ELR (cell line): Measurements from ENCODE around the gene UNC5B.
"Not testable (repeated sequence)": the region's sequence is repeated elsewhere in the genome, so short reads cannot be mapped to it uniquely, and the experiment has no call there.

Experiments
- DNase-seq: peaks from one replicate; pipeline ENCODE4 v3.0.0-alpha.2; 2015; ENCODE audit warnings: low read depth

Gene UNC5B

DNA sequence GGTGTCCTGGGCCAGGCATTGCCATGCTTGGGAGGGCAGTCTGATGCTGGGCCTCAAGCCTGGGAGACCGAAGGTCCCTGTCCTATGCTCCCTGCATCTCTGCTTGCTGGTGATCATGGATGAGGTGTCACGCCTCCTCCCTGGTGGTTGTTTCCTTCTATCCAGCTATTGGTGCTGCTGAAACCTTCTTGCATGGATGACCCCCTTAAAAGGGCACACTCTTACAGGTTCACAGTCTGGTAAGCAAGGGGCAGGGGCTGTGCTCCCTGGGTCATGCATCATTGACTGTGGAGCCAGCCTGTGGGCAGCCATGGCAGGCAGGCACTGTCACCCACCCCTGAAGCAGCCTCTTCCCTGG lies 69.9 kb downstream of the UNC5B start:
- no peak for DNase-seq

DNA sequence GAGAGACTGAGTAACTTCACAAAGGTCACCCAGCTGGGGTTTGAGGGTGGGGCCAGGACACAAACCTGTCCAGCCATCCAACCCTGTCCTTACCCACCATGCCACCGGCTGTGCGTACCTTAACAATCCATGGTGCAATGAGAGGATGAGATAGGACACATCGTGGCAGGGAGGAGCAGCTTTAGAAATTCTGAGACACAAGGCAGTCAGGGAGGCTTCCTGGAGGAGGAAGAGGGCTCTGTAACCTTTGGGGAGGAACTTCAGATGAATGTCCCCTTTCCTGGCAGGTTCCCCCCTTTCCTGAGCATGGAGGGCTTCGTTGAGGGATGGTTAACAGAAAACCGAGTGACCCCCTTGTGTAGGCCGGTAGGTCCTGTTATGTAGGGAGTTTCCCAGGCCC lies 71.0 kb downstream of the UNC5B start:
- no peak for DNase-seq

DNA sequence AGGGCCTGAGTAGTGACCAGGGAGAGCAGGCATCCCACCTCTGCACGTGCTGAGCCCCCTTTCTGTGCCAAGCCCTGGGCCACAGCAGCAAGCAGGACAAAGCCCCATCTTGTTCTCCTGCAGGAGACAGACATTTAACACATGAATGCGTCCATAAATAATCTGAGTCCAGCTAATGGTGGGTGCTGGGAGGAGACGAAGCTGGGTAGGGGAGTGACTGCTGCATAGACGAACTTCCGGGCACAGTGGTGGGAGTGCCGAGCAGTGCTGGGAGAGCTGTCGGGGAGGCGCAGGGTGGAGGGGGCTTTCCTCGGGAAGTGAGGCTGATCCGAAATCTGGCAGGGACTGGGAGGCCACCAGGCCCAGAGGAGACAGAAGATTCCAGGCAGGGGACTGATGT lies 71.5 kb downstream of the UNC5B start:
- no peak for DNase-seq

GRCh38 chr10:71284544-71285179 lies 72.3 kb downstream of the UNC5B start:
- no peak for DNase-seq

GRCh38 chr10:71285180-71285545 lies 72.8 kb downstream of the UNC5B start:
- DNase-seq = peak; percentile 64

DNA sequence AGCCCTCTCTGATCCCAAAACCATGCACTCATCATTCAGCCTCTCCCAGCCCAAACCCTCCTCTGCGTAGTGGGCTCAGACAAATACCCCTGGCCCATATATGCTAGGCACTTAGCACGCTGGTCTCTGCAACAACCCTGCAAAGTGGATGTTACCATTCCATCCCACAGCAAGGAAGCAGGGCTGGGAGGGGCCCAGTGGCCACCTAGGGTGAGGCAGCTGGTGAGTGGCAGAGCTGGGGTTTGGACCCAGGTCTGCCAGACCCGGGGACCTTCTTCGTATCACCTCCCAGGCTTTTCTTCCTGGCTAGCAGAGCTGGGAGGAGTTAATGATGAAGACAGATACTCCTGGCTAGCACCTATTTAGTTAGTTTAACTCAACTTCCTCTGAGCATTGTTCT lies 73.6 kb downstream of the UNC5B start:
- DNase-seq = no peak

DNA sequence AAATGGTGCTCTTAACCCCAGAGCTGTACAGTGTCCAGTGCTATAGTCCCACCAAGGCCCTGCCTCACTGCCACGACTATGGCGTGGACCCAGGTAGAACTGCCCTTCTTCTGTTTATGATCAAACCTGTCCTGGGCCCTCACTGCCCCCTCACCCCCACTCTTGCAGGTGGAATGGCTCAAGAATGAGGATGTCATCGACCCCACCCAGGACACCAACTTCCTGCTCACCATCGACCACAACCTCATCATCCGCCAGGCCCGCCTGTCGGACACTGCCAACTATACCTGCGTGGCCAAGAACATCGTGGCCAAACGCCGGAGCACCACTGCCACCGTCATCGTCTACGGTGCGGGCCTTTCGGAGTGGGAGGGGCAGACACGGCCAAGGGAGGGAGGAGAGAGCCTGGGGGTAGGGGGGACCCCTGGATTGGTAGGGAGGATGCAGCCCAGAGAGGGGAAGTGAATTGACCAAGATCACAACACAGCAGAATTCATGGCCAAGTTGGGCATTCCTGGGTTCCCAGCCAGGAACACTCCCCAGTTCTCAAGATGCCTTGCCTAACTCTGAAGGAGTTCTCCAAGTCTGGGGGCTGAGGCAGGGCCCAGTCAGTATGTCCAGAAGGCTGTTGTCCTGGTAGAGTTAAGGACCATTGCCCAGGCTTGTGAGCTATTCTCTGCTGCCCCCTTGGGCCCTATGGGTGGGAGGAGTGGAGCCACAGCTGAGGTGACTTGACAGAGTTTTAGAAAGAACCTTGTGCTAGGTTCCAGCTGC lies 74.3 kb downstream of the UNC5B start:
- no peak for DNase-seq

- no peak for DNase-seq
These were observed 75.1 kb downstream of the UNC5B start for GRCh38 chr10:71287456-71287855.

GRCh38 chr10:71288461-71288860 lies 76.1 kb downstream of the UNC5B start:
- no peak for DNase-seq

- DNase-seq = peak; percentile 21
These were observed 77.2 kb downstream of the UNC5B start for GRCh38 chr10:71289421-71290130.

- DNase-seq = no peak
These were observed 78.0 kb downstream of the UNC5B start for GRCh38 chr10:71290331-71290730.

DNA sequence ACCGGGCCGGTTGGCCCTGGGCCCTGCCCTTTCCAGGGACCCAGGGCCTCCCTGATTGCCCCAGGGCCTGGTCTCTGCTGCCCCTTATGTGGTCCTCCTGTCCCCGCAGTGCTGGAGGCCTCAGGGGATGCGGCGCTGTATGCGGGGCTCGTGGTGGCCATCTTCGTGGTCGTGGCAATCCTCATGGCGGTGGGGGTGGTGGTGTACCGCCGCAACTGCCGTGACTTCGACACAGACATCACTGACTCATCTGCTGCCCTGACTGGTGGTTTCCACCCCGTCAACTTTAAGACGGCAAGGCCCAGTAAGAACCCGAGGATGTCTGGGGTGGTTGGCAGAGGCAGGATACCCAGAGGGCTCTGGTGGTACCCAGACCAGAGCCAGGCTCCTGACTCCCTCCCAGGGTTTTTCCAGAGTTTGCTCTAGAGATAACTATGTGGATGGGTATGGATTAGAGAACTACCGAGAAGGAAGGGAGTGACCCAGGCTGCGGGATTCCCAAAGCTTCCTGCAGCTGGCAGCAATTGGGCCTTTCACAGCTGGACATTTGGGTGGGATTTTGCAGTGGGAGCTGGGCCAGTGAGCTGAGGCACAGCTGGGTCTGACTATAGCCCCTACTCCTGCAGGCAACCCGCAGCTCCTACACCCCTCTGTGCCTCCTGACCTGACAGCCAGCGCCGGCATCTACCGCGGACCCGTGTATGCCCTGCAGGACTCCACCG lies 78.6 kb downstream of the UNC5B start:
- DNase-seq = no peak

GRCh38 chr10:71291528-71291900 lies 79.1 kb downstream of the UNC5B start:
- no peak for DNase-seq

DNA sequence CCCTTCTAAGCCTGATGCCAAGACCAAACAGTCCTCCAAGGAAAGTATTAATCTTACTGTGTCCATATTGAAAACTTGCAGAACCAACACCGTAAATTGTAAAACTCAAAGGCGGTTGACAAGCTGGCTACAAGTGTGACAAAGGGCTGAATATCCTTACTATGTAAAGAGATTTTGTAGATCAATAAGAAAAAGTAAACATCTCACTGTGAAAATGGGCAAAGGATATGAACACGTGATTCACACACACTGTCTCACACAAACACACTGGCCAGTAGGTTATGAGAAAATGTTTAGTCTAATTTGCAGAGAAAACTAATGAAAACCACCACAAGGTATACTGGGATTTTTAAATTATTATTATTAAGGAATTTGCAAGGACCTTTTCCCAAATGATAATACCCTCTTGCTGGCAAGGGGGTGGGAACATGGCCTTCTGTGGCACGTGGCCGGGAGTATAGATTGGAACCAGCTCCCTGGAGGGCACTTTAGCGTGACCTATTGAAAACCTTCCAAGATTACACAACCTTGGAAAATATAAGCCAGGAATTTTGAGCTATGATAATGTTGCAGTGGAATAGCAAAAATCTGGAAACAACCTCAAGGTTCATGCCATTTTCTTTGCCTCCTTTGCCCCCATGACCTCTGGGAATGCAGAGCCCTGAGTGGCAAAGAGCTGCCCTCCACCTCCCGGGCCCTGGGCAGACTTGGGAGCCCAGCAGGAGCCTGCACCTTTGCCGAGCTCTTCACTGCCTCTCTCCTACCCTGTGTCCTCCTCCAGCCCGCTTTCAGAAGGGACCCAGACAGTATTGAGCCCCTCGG lies 80.5 kb downstream of the UNC5B start:
- DNase-seq = no peak

DNA sequence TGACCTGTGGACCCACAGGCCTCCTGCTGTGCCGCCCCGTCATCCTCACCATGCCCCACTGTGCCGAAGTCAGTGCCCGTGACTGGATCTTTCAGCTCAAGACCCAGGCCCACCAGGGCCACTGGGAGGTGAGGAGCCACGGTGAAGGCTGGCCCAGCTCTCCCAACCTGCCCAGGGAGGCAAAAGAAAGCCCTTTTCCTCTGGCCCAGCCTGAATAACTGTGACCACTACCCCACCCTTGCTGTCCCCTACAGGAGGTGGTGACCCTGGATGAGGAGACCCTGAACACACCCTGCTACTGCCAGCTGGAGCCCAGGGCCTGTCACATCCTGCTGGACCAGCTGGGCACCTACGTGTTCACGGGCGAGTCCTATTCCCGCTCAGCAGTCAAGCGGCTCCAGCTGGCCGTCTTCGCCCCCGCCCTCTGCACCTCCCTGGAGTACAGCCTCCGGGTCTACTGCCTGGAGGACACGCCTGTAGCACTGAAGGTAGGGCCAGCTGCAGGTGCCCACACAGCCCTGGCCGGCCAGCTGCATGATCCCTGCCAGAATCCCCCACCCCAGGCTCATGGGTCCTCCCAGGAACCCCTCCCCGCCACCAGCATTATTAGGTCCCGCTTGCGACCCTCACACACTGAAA lies 81.2 kb downstream of the UNC5B start:
- no peak for DNase-seq

GRCh38 chr10:71294091-71294561 lies 81.8 kb downstream of the UNC5B start:
- no peak for DNase-seq

- no peak for DNase-seq
These were observed 82.5 kb downstream of the UNC5B start for GRCh38 chr10:71294856-71295255.

DNA sequence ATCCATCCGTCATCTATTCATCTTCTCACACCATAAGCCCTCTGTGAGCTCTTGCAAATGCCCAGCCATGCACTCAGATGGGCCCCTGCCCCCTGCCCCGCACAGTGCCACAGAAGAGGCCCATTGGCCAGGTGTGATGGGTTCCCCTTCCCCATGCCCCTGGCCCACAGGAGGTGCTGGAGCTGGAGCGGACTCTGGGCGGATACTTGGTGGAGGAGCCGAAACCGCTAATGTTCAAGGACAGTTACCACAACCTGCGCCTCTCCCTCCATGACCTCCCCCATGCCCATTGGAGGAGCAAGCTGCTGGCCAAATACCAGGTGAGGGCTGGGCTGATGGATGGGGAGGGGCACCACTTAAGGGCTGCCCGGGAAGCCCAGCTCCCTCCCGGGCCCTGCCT lies 83.3 kb downstream of the UNC5B start:
- no peak for DNase-seq

GRCh38 chr10:71296086-71296485 lies 83.7 kb downstream of the UNC5B start:
- DNase-seq = no peak

DNA sequence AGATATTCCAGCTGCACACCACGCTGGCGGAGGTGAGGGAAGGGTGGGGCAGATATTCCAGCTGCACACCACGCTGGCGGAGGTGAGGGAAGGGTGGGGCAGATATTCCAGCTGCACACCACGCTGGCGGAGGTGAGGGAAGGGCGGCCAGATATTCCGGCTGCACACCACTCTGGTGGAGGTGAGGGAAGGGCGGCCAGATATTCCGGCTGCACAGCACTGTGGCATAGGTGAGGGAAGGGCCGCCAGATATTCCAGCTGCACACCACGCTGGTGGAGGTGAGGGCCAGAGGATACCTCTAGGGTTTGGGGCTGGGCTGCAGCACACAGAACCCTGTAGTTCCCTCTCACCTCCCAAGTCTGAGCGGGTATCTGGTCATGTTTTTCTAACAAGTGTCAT lies 84.4 kb downstream of the UNC5B start:
- DNase-seq = not testable (repeated sequence)

- DNase-seq = no peak
These were observed 85.0 kb downstream of the UNC5B start for GRCh38 chr10:71297343-71297742.
